Stimulated activated CD4-positive, alpha-beta T cell treated with anti-CD3 and anti-CD28 coated beads, Interleukin-1b, Interleukin-23, amount 100 ng/mL, for 1 hour (primary cell): ENCODE results near the gene KCND2.
"Not testable (repeated sequence)": the region's sequence is repeated elsewhere in the genome, so short reads cannot be mapped to it uniquely, and the experiment has no call there.

Source experiments
- DNase-seq, 2 donors: peaks; one replicate each; pipeline ENCODE4 v3.0.0-alpha.2; 2020; ENCODE audit warnings: low read depth in 2 of 2

The KCND2 gene

GRCh38 chr7:120587243-120587642 is 314.3 kb downstream of the KCND2 start:
- no peak for DNase-seq

- no peak for DNase-seq
Observed at GRCh38 chr7:120588416-120588815, 315.4 kb downstream of the KCND2 start.

DNA sequence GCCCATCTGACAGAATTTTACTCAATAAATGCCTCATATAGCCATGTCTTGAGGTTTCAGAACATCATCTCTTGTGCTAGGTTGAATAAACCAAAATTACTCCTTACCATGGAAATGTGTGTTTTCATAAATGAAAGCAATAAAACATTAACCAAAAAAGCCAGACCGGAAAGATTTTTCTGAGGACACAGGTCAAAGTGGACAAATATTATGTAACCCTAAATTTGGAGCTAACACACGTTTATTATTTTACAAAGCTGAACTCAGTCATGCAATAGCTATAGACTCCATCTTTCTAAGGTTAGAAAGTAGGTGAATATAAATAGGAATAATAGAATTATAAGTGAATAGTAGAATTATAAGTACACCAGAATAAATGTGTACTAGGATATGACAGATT is 315.9 kb downstream of the KCND2 start:
- DNase-seq, result no peak

DNA sequence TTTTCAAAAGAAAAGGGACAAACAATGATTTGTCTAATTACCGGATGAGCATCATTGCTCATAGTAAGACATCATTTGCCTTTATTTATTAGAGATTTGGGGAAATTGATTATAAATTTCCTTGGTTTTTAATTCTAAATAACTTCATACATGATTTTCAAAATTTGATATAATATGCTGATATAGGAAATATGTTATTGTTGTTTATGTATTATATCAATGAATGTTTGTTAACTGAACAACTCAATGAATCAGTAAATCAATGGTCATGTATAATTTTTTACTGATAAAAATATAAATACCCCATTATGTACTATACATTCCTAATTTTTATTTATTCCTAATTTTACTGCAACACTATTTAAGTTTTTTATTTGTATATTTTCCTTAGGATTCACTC is 327.6 kb downstream of the KCND2 start:
- DNase-seq, result no peak

DNA sequence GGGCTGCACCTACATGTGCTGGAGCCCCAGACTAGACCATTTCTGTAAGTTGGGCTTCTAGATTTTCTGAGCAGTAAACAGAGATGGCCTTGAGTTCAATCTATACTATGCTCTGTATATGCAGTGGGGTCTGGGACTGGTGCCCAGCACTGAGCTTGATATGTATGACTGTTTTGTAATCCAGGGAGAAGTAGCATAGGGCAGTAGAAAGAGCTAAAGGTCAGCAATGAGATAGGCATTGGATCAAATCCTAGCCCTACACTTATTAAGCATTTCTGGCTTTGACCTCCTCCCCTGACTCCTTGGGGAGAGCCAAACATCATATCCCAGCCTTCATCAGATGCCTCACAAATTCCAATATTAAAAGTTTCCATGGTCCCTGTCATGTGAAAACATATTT is 330.4 kb downstream of the KCND2 start:
- DNase-seq, result no peak

- DNase-seq, result no peak
Observed at GRCh38 chr7:120609136-120609753, 336.3 kb downstream of the KCND2 start.

- DNase-seq, result no peak
Observed at GRCh38 chr7:120611975-120612374, 339.0 kb downstream of the KCND2 start.

DNA sequence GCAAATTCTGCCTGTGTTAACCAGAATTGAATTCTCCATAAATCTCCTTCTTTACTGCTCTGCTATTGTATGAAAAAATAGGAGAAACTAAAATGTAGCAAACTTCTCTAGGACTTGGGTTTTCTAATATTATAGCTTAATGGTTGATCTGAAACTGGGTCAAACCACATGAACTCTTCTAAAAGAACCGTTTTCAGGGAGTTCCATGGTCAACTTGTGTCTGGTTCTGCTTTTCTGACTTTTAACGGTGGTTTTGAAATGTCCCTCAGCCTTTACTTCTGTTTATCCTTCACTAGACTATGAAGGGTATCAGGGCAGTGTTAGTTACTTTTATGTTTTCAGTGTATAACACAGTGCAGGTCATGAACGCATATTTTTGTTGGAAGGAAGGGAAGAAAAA is 342.7 kb downstream of the KCND2 start:
- DNase-seq, result no peak

DNA sequence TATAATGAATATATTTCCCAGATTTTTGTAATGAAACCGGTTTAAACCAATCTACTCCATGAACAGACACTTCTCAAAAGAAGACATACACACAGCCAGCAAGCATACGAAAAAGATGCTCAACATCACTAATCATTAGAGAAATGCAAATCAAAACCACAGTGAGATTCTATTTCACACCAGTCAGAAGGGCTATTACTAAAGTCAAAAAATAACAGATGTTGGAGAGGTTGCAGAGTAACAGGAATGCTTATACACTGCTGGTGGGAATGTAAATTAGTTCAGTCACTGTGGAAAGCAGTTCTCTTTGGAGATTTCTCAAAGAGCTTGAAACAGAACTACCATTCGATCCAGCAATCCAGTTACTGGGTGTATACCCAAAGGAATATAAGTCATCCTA is 344.3 kb downstream of the KCND2 start:
- DNase-seq, result no peak

GRCh38 chr7:120628251-120628650 is 355.3 kb downstream of the KCND2 start:
- no peak for DNase-seq

DNA sequence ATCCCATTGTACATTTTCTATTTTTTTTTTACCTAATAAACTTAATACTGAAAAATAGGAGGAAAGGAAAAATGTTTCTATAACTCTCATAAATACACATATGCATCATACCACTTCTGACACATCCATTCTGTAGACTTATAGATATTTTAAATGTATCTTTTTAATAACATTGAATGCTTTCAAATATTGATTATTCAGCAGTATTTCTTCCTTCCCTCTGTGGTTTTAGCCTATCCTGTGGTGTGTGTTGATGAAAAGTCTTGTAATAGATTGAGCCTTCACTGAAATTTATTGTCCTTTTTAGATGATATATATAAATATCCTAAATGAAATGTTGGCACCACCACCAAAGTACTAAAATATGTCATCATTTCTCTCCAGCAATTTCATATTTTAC is 366.9 kb downstream of the KCND2 start:
- DNase-seq, result no peak

- no peak for DNase-seq
Observed at GRCh38 chr7:120645966-120646365, 373.0 kb downstream of the KCND2 start.

DNA sequence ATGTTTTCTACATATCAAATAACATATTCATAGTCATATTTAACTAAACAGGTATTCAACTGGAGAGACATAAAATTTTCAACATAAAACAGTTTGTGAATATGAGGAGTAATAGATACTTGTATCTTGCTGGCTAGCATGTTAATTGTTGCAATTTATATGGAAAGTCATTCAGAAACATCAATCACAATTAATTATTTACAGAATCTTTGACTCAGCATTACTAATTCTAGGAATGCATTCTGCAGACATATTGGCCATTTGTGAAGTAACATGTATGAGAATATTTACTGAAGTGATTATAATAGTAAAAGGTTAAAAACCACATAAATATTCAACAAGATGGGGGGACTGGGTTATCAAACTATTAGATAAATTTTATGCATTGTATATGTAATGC is 381.3 kb downstream of the KCND2 start:
- DNase-seq, result no peak

GRCh38 chr7:120658516-120658915 is 385.5 kb downstream of the KCND2 start:
- DNase-seq, result no peak

DNA sequence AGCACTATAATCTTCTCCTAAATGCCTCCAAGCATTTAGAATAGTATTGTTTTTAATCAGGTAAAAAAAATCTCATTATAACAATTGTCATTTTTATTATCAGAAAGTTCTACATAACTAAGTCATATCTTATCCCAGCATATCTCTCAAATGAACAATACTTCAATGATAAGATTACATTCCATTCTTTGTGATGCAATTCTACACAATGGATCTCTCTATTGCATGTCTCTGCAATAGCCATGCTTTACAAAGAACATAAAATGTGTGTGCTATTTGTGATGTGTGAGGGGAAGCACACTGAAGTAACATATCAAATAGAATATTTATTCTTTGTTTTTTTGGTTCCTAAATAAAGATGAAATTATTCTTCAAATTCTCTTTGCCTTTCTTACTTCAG is 389.3 kb downstream of the KCND2 start:
- DNase-seq, result no peak

DNA sequence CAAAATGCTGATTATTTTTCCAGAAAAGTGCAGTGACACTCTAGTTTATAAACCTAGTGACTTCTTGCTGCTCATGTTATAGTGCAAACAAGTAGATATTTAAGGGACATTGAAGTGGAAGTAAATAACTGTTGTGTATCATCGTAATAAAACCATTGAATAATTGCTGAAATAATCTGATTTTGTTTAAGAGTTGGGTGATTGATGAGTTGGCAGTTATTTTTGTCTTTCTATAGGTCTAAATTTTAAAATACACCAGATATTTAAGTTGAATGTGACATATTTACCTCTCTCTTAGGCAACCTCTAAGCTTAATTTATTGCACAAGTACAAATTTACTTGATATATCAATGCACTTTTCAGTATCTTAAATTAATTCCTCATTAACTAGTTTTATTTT is 392.1 kb downstream of the KCND2 start:
- no peak for DNase-seq

DNA sequence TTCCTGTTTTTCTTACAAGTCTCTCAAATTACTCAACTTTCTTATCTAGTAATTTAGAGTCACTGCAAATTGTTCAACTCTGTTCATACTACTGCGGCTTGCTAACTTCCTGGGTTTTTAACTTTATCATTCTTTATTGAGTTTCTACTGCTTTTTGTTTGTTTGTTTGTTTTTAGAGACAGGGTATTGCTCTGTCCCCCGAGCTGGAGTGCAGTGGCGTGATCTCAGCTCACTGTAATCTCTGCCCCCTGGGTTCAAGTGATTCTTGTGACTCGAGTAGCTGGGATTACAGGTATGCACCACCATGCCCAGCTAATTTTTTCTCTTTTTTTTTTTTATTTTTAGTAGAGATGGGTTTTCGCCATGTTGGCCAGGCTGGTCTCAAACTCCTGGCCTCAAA is 402.1 kb downstream of the KCND2 start:
- DNase-seq, result no peak

DNA sequence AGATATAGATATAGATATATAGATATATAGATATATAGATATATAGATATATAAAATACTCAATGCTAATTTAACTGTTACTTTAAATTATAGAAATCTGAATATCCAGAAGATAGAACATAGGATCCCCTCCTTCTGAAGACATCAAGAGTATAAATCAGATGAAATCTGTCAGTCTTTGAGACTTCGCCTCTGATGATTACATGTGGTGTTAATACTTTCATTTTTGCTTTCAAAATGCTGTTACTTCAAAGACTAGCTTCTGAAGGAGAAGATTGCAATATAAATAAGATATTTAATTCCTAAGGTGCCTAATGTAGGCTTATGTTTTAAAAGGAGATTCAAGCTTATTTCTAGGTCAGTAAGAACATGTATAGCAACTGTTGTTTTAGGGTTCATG is 404.6 kb downstream of the KCND2 start:
- DNase-seq, result no peak

DNA sequence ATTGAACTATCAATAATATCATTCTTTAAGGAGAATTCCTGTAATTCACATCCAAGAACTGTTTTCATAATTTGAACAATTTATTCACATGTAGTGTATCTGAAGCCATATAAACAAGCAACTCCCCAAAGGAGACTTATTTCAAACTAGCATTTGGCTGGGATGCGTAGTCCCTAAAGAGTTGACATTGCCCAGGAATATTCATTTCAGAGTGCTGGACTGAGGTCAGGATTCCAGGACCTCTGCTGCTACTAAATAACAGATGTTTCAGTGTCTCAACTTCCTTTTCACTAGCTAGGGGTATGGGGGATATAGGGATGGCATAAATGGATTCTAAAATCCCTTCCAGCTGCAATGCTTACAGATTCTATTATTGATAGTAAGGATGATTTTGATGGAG is 408.0 kb downstream of the KCND2 start:
- no peak for DNase-seq

DNA sequence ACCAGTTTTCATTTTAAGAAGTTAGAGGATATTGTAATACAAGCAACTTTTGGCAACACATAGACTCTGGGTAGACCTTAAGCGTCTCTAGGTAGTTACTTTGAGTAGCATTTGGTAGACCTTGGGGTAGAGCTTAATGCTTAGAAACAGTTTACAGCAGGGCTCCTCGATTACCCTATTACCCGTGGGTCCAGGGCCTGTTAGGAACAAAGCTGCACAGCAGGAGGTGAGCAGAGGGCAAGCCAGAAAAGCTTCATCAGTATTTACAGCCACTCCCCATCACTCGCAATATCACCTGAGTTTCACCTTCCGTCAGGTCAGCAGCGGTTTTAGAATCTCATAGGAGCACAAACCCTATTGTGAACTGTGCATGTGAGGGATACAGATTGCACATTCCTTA is 411.5 kb downstream of the KCND2 start:
- DNase-seq, result no peak

GRCh38 chr7:120691915-120692314 is 418.9 kb downstream of the KCND2 start:
- no peak for DNase-seq

DNA sequence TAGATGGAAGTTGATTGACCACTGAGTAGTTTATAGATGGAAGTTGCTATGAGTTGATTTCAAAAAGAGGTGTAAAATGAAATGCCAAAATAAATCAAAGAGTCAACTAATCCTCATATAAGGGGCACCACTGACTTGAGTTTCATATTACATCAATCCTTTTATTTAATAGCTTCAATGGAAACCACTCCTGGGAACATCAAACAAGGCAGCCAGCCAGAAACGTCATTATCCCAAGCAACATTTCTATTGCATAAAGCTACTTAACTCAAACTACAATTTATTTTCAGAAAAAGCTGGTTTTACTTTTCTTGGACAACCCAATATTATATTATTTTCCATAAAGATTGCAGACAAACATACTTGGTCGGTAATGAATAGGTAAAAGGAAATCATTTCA is 422.9 kb downstream of the KCND2 start:
- DNase-seq, result no peak

DNA sequence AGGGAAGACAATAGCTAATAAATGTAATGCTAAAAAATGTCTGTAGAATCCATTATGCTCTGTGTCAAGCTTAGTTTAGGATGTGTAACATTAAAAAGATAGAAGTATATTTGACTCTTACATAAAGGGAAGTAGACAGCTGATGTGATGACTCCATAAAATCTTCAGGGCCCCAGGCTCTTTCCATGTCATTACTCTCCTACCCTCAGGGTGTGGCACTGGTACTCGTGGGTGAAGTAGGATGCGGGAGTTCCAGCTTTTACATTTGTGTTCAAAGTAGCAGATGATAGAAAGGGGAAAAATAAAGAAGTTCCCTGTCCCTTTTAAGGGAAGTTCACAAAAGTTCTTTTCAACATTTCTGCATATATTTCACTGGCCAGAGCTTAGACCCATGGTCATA is 427.8 kb downstream of the KCND2 start:
- no peak for DNase-seq

DNA sequence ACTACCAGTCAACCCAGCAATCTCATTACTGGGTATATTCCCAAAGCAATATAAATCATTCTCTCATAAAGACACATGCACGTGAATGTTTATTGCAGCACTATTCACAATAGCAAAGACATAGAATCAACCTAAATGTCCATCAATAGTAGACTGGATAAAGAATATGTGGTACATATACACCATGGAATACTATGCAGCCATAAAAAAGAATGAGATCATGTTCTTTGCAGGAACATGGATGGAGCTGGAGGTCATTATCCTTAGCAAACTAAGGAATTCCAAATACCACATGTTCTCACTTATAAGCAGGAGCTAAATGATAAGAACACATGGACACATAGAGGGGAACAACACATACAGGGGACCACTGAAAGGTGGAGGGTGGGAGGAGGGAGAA is 429.4 kb downstream of the KCND2 start:
- not testable (repeated sequence) for DNase-seq
